Endodermal cell (in vitro differentiated cells): ENCODE data around the gene WDR27. TPM values are rescaled to one million over a fixed set of nuclear protein-coding genes. Genes with fewer than 3 reads are reported as not detected.

ENCODE experiments used
- DNase-seq: peaks from one replicate; pipeline ENCODE4 v3.0.0-alpha.2; 2017
- H3K27ac ChIP-seq: 2 replicates; pipeline ENCODE4 v1.5.1; 2013; ENCODE audit warnings: mild to moderate bottlenecking, low read depth, low read length, moderate library complexity
- H3K27me3 ChIP-seq: 2 replicates; pipeline ENCODE4 v1.6.1; 2013; ENCODE audit warnings: mild to moderate bottlenecking, low read length, moderate library complexity; ENCODE audit not compliant: insufficient read depth, control insufficient read depth, poor library complexity, severe bottlenecking
- H3K36me3 ChIP-seq: 2 replicates; pipeline ENCODE4 v1.7.0; 2013; ENCODE audit warnings: mild to moderate bottlenecking, low read length, moderate library complexity; ENCODE audit not compliant: control insufficient read depth, insufficient read depth
- H3K4me1 ChIP-seq: one replicate; pipeline ENCODE4 v1.7.0; 2013; ENCODE audit warnings: low read length; ENCODE audit not compliant: control insufficient read depth, insufficient read depth
- H3K4me3 ChIP-seq: 2 replicates; pipeline ENCODE4 v1.5.1; 2013; ENCODE audit warnings: mild to moderate bottlenecking, low read length, moderate library complexity
- H3K9ac ChIP-seq: 2 replicates; pipeline ENCODE4 v1.6.1; 2013; ENCODE audit warnings: mild to moderate bottlenecking, low read length, moderate library complexity; ENCODE audit not compliant: poor library complexity, severe bottlenecking; ENCODE audit errors: extremely low read depth
- H3K9me3 ChIP-seq: 2 replicates; pipeline ENCODE4 v1.6.1; 2013; ENCODE audit warnings: mild to moderate bottlenecking, low read length, moderate library complexity; ENCODE audit not compliant: control insufficient read depth
- H3K27ac Mint-ChIP-seq: 2 replicates; pipeline ENCODE4 v1.8.0; 2020; ENCODE audit warnings: mixed read lengths
- H3K27me3 Mint-ChIP-seq: 2 replicates; pipeline ENCODE4 v1.8.0; 2021; ENCODE audit warnings: mild to moderate bottlenecking, mixed read lengths; ENCODE audit not compliant: insufficient read depth
- H3K36me3 Mint-ChIP-seq: 2 replicates; pipeline ENCODE4 v1.8.0; 2020; ENCODE audit warnings: low read depth, mixed read lengths
- H3K4me1 Mint-ChIP-seq: 2 replicates; pipeline ENCODE4 v1.8.0; 2020; ENCODE audit warnings: mixed read lengths
- H3K4me3 Mint-ChIP-seq: 2 replicates; pipeline ENCODE4 v1.8.0; 2020; ENCODE audit warnings: mild to moderate bottlenecking, moderate library complexity, mixed read lengths
- H3K9me3 Mint-ChIP-seq: 2 replicates; pipeline ENCODE4 v1.8.0; 2020; ENCODE audit warnings: mild to moderate bottlenecking, mixed read lengths
- CTCF ChIP-seq: fragments of 200-600 bp; sonication (generic); conservative IDR thresholded peaks from 2 replicates; pipeline ENCODE4 v1.5.0; 2021; ENCODE audit warnings: antibody characterized with exemption, mild to moderate bottlenecking
- WGBS, 2 experiments: methylation state at CpG; one replicate each; pipeline versions ENCODE4 v1.1.5 to v1.1.7; 2013; ENCODE audit warnings: missing lambda C conversion rate in 2 of 2, mixed read lengths in 1 of 2; ENCODE audit not compliant: insufficient coverage in 1 of 2, insufficient read length in 1 of 2; 5-methylcytosine and 5-hydroxymethylcytosine counted together
- total RNA-seq, 2 donors: library from RNA; stranded (reverse); fragmentation: NEBNext Ultra II Directional in 1 of 2; extraction: Animal tissue kit (Norgen Biotek cat#: 25700) in 1 of 2; gene quantifications; 2 replicates in 1 of 2; 3 replicates in 1 of 2; pipeline ENCODE4 v1.2.1, GENCODE V29; 2021

The WDR27 gene
- total RNA-seq, 2 donors from 2014 or later = 94.4 to 110 TPM

DNA sequence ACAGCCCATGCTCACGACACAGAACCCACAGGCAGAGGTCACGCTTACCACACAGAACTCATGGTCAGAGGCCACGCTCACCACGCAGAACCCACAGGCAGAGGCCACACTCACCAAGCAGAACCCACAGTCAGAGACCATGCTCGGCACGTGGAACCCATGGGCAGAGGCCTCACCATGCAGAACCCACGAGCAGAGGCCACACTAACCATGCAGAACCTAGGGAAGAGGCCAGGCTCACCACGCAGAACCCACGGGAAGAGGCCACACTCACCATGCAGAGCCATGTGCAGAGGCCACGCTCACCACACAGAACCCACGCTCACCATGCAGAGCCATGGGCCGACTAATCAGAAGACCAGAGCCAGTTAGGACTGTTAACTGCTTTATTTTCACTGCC, 245.0 kb downstream of the WDR27 start:
- WGBS, 2 experiments = 95 to 96% methylated on average over 8 to 12 of the region's 12 CpGs

DNA sequence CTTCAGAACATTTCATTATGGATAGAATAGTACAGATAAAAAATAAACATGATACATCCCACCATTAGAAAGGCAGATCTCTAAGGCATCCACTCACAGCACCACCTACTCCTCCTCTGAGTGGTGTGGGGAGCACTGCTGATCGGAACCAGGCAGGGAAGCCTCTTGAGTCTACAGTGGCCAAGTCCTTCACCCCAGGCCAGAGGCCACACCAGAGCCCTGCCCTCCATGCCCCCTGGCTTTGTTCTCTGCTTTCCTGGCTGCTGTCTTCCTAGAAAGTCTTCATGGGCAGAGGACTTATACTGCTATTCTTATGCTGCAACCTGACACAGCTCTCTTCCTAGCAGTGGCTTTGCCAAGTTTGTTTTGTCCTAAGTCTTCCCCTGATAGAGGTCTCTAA, 246.4 kb downstream of the WDR27 start:
- H3K9ac ChIP-seq = no peak overlapping the region
- H3K4me3 Mint-ChIP-seq = no peak overlapping the region

More for the DNA sequence above, 245.0 kb downstream of the WDR27 start:
- no peaks in the 10 kb centered on the region for H3K36me3 ChIP-seq
- H3K9me3 ChIP-seq = peaks cover 14% of the 10 kb centered on the region
- Mint-ChIP-seq H3K9me3 (peaks cover 9% of the 10 kb centered on the region), H3K27me3 (no peaks in the 10 kb centered on the region), H3K36me3 (peaks cover 10% of the 10 kb centered on the region), H3K27ac (no peak overlapping the region), H3K4me3 (no peak overlapping the region), H3K4me1 (peaks cover 6% of the 10 kb centered on the region)
- no peak for DNase-seq
- no peak overlapping the region for H3K27ac ChIP-seq
- no peak overlapping the region for H3K4me3 ChIP-seq
- no peaks in the 10 kb centered on the region for H3K4me1 ChIP-seq
- TF ChIP-seq CTCF = no peak
- no peak overlapping the region for H3K9ac ChIP-seq
- no peaks in the 10 kb centered on the region for H3K27me3 ChIP-seq

DNA sequence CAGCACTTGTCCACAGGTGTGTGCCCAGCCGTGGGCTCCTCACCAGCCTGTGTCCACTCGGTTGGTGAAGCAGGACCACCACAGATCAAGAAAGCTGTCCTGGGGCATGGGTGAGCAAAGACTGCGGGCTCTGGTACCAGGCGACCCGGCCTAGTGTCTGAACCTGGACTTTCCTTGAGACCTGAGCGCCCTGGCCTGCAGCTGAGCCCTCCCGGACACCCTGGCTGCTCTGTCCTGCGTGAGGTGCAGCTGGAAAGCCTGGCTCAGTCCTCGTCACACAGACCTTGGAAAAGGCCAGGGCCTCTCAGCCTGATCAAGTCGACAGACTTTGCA, 247.0 kb downstream of the WDR27 start:
- TF ChIP-seq CTCF = no peak
- peaks cover 4% of the 10 kb centered on the region for H3K9me3 ChIP-seq

More for the DNA sequence above, 246.4 kb downstream of the WDR27 start:
- Mint-ChIP-seq H3K27me3 (no peaks in the 10 kb centered on the region), H3K4me1 (peaks cover 6% of the 10 kb centered on the region), H3K36me3 (peaks cover 10% of the 10 kb centered on the region), H3K27ac (no peak overlapping the region), H3K9me3 (peaks cover 9% of the 10 kb centered on the region)
- Histone ChIP-seq H3K4me3 (no peak overlapping the region), H3K27ac (no peak overlapping the region), H3K4me1 (no peaks in the 10 kb centered on the region), H3K36me3 (no peaks in the 10 kb centered on the region), H3K27me3 (no peaks in the 10 kb centered on the region), H3K9me3 (peaks cover 10% of the 10 kb centered on the region)
- 85 to 100% methylated on average over 1 of the region's 1 CpG for WGBS, 2 experiments
- no peak for DNase-seq
- TF ChIP-seq CTCF = no peak

More for the DNA sequence above, 247.0 kb downstream of the WDR27 start:
- no peaks in the 10 kb centered on the region for H3K27me3 Mint-ChIP-seq
- Histone ChIP-seq H3K4me1 (no peaks in the 10 kb centered on the region), H3K27ac (no peak overlapping the region), H3K9ac (no peak overlapping the region), H3K4me3 (no peak overlapping the region), H3K27me3 (no peaks in the 10 kb centered on the region), H3K36me3 (no peaks in the 10 kb centered on the region)
- peaks cover 6% of the 10 kb centered on the region for H3K4me1 Mint-ChIP-seq
- DNase-seq = no peak
- H3K4me3 Mint-ChIP-seq = no peak overlapping the region
- no peak overlapping the region for H3K27ac Mint-ChIP-seq
- peaks cover 10% of the 10 kb centered on the region for H3K36me3 Mint-ChIP-seq
- H3K9me3 Mint-ChIP-seq = peaks cover 6% of the 10 kb centered on the region
- WGBS, 2 experiments = 96 to 97% methylated on average over 7 to 10 of the region's 10 CpGs
